ENCODE results near the gene FUT7. TPM values are rescaled to one million over a fixed set of nuclear protein-coding genes. Genes with fewer than 3 reads are reported as not detected.

FUT7 gene
- total and polyA plus RNA-seq, 2 of the 13 experiments (the other 11 are each of a cell fraction or from before 2014, with no cell fraction given) = 0.05 TPM; not detected in 1

GRCh38 chr9:137055385-137056364 lies 23.8 kb upstream of the FUT7 start (continued):
- TF ChIP-seq DDIT3 (CRISPR knock-in tag; IDR thresholded peaks at IDR 0.05) (no peak), HNRNPL (IDR thresholded peaks at IDR 0.05; ENCODE audit: low read depth, low read length) (peak; percentile 87; the same call in 1 of the 2 replicates), ARHGAP35 (CRISPR knock-in tag; IDR thresholded peaks at IDR 0.05; ENCODE audit: borderline replicate concordance) (no peak), ZNF382 (CRISPR knock-in tag; IDR thresholded peaks at IDR 0.05; ENCODE audit: borderline replicate concordance) (no peak), ZNF296 (CRISPR knock-in tag; conservative IDR thresholded peaks at IDR 0.05) (no peak; the same call in 1 of the 2 replicates), TRIM22 (IDR thresholded peaks at IDR 0.05) (no peak), FOXK2 (IDR thresholded peaks at IDR 0.05) (no peak), ZNF34 (CRISPR knock-in tag; IDR thresholded peaks at IDR 0.05; ENCODE audit: borderline replicate concordance) (no peak), ZNF720 (CRISPR knock-in tag; IDR thresholded peaks at IDR 0.05) (no peak), KDM2A (CRISPR knock-in tag; IDR thresholded peaks at IDR 0.05; ENCODE audit: borderline replicate concordance, low read depth) (peak; percentile 67; the same call in 1 of the 2 replicates), ZNF468 (CRISPR knock-in tag; IDR thresholded peaks at IDR 0.05) (no peak), TCF7 (IDR thresholded peaks at IDR 0.05; ENCODE audit: low read depth) (no peak), CERS6 (CRISPR knock-in tag; IDR thresholded peaks at IDR 0.05) (no peak), ZNF674 (CRISPR knock-in tag; IDR thresholded peaks at IDR 0.05; ENCODE audit: low read depth) (no peak), REPIN1 (CRISPR knock-in tag; IDR thresholded peaks at IDR 0.05; ENCODE audit: borderline replicate concordance, low read depth) (0 out of 2 replicates have a peak, but pooled peaks have one; percentile 67), PHF5A (CRISPR knock-in tag; IDR thresholded peaks at IDR 0.05; ENCODE audit: low read depth, unreplicated experiment) (peak; percentile 60), PCBP1 (IDR thresholded peaks at IDR 0.05; ENCODE audit: borderline replicate concordance, low read depth, low read length) (peak; percentile 72)
- TF ChIP-seq, protein P1, sequence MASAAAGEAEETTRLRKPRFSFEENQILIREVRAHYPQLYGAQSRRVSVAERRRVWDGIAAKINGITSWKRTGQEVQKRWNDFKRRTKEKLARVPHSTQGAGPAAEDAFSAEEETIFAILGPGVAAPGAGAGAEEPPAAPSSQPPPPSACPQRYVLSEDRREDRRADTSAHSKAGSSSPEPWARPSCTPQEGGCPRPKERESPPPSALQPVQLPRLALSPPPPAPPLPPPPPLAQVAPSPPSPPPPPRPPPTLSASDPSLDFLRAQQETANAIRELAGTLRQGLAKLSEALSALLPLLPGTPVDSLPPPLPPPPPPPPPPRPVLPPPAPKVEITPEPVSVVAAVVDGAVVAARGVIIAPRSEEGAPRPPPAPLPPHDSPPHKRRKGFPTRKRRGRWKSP (CRISPR knock-in tag; IDR thresholded peaks at IDR 0.05) = no peak
- TF ChIP-seq, protein P2, sequence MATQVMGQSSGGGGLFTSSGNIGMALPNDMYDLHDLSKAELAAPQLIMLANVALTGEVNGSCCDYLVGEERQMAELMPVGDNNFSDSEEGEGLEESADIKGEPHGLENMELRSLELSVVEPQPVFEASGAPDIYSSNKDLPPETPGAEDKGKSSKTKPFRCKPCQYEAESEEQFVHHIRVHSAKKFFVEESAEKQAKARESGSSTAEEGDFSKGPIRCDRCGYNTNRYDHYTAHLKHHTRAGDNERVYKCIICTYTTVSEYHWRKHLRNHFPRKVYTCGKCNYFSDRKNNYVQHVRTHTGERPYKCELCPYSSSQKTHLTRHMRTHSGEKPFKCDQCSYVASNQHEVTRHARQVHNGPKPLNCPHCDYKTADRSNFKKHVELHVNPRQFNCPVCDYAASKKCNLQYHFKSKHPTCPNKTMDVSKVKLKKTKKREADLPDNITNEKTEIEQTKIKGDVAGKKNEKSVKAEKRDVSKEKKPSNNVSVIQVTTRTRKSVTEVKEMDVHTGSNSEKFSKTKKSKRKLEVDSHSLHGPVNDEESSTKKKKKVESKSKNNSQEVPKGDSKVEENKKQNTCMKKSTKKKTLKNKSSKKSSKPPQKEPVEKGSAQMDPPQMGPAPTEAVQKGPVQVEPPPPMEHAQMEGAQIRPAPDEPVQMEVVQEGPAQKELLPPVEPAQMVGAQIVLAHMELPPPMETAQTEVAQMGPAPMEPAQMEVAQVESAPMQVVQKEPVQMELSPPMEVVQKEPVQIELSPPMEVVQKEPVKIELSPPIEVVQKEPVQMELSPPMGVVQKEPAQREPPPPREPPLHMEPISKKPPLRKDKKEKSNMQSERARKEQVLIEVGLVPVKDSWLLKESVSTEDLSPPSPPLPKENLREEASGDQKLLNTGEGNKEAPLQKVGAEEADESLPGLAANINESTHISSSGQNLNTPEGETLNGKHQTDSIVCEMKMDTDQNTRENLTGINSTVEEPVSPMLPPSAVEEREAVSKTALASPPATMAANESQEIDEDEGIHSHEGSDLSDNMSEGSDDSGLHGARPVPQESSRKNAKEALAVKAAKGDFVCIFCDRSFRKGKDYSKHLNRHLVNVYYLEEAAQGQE (IDR thresholded peaks at IDR 0.05; ENCODE audit: borderline replicate concordance in 1 of 2, low read depth in 1 of 2, low read length in 2 of 2) = no peak
- TF ChIP-seq, protein P3, sequence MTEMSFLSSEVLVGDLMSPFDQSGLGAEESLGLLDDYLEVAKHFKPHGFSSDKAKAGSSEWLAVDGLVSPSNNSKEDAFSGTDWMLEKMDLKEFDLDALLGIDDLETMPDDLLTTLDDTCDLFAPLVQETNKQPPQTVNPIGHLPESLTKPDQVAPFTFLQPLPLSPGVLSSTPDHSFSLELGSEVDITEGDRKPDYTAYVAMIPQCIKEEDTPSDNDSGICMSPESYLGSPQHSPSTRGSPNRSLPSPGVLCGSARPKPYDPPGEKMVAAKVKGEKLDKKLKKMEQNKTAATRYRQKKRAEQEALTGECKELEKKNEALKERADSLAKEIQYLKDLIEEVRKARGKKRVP (CRISPR knock-in tag; IDR thresholded peaks at IDR 0.05) = no peak
